Body of pancreas (tissue), 4 donors: Measurements from ENCODE around the gene PGM1. TPM values are rescaled to one million over a fixed set of nuclear protein-coding genes. Genes with fewer than 3 reads are reported as not detected.

Experiments
- ATAC-seq: fragments of 150-250 bp; one replicate; pipeline ENCODE4 v1.9.1; 2016
- DNase-seq, 4 donors: peaks; one replicate each; pipeline ENCODE4 v3.0.0-alpha.2; 2019
- H3K27ac ChIP-seq, 4 donors: fragments of 200-600 bp; sonication (generic); 1 replicate in 3 of 4; 2 replicates in 1 of 4; pipeline versions ENCODE4 v1.5.1 to v1.6.1; 2016 to 2019; ENCODE audit warnings: mild to moderate bottlenecking in 1 of 4, mixed read lengths in 1 of 4, moderate library complexity in 1 of 4
- H3K27me3 ChIP-seq, 2 donors: fragments of 200-600 bp; sonication (generic); one replicate each; pipeline ENCODE4 v1.6.0; 2016; ENCODE audit warnings: mild to moderate bottlenecking in 1 of 2
- H3K36me3 ChIP-seq, 2 donors: fragments of 200-600 bp; sonication (generic); replicated peaks in 1 of 2; 2 replicates each; pipeline ENCODE4 v1.5.1; 2016; ENCODE audit warnings: low read depth in 2 of 2; ENCODE audit not compliant: insufficient read depth in 1 of 2
- H3K4me1 ChIP-seq: fragments of 200-600 bp; sonication (generic); one replicate; pipeline ENCODE4 v1.6.0; 2016
- H3K4me3 ChIP-seq, 2 donors: fragments of 200-600 bp; sonication (generic); 1 replicate in 1 of 2; 2 replicates in 1 of 2; pipeline ENCODE4 v1.5.1; 2016 to 2019
- H3K9me3 ChIP-seq, 3 donors: fragments of 200-600 bp; sonication (generic); 1 replicate in 2 of 3; 2 replicates in 1 of 3; pipeline ENCODE4 v1.5.1; 2016
- POLR2A ChIP-seq, 3 donors: fragments of 450-650 bp; IDR thresholded peaks; one replicate each; pipeline ENCODE4 v1.6.1; 2016; ENCODE audit warnings: antibody characterized with exemption in 3 of 3, mild to moderate bottlenecking in 2 of 3
- WGBS, 2 donors: methylation state at CpG; one replicate each; pipeline ENCODE4 v1.1.5; 2017; 5-methylcytosine and 5-hydroxymethylcytosine counted together
- intact Hi-C: fragments of 100-400 bp; cut with DNase I; formaldehyde crosslinking; loops from one replicate; pipeline ENCODE4 v1.15.1; 2023
- total RNA-seq, 2 donors: library from RNA; depleted of rRNA; stranded (reverse); fragments of >200 nt; gene quantifications; one replicate each; pipeline ENCODE4 v1.1.0, GENCODE V29; 2016
- TF ChIP-seq, protein P1 (sequence below), 7 experiments: fragments of 450-650 bp in 4 of 7; fragments of 200-600 bp in 3 of 7; sonication (generic) in 3 of 7; IDR thresholded peaks; one replicate each; pipeline ENCODE4 v1.5.1; 2016 to 2019; ENCODE audit warnings: antibody characterized with exemption in 7 of 7

The PGM1 gene
- total RNA-seq, 2 donors from 2014 or later, result 68.5 to 123 TPM

DNA sequence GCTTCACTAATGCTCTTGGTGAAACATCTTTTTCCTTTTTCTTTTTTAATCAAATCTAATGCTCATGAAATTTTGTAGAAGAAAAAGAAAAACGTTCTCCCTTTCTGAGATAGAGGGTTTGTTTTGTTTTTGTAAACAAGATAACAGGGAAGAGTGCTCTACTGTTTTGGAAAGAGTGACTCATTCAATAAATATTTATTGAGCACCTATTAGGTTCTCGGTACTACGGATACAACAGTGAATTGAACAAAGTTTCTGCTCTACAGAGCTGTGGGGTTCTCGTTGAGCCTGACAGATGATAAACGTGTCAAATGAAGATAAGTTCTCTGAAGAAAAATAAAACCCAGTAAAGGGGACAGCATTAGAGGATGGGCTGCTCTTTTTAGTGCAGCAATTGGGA, 7.0 kb downstream of the PGM1 start:
- no peak for DNase-seq
- no peak for ATAC-seq
- WGBS, 2 donors, result 21 to 24% methylated on average over 5 of the region's 5 CpGs
- Histone ChIP-seq H3K27ac (no peak overlapping the region), H3K9me3 (no peaks in the 10 kb centered on the region), H3K4me3 (no peak overlapping the region), H3K36me3 (no peaks in the 10 kb centered on the region), H3K27me3 (no peaks in the 10 kb centered on the region), H3K4me1 (peaks cover 29% of the 10 kb centered on the region)
- intact Hi-C loops, result no loop called here
- TF ChIP-seq, protein P1, sequence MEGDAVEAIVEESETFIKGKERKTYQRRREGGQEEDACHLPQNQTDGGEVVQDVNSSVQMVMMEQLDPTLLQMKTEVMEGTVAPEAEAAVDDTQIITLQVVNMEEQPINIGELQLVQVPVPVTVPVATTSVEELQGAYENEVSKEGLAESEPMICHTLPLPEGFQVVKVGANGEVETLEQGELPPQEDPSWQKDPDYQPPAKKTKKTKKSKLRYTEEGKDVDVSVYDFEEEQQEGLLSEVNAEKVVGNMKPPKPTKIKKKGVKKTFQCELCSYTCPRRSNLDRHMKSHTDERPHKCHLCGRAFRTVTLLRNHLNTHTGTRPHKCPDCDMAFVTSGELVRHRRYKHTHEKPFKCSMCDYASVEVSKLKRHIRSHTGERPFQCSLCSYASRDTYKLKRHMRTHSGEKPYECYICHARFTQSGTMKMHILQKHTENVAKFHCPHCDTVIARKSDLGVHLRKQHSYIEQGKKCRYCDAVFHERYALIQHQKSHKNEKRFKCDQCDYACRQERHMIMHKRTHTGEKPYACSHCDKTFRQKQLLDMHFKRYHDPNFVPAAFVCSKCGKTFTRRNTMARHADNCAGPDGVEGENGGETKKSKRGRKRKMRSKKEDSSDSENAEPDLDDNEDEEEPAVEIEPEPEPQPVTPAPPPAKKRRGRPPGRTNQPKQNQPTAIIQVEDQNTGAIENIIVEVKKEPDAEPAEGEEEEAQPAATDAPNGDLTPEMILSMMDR (IDR thresholded peaks at IDR 0.05), result no peak
- TF ChIP-seq POLR2A (IDR thresholded peaks at IDR 0.05), result no peak

GRCh38 chr1:63601061-63601460, 7.8 kb downstream of the PGM1 start:
- no peak for DNase-seq
- TF ChIP-seq POLR2A (IDR thresholded peaks at IDR 0.05), result no peak
- TF ChIP-seq, protein P1 (IDR thresholded peaks at IDR 0.05), result no peak
- H3K36me3 ChIP-seq, result no peaks in the 10 kb centered on the region
- no peak overlapping the region for H3K4me3 ChIP-seq
- WGBS, 2 donors, result 66 to 89% methylated on average over 3 of the region's 3 CpGs
- H3K4me1 ChIP-seq, result peaks cover 22% of the 10 kb centered on the region
- intact Hi-C loops, result no loop called here
- no peaks in the 10 kb centered on the region for H3K27me3 ChIP-seq
- H3K9me3 ChIP-seq, result no peaks in the 10 kb centered on the region
- H3K27ac ChIP-seq, result no peak overlapping the region
- no peak for ATAC-seq

- Histone ChIP-seq H3K27me3 (no peaks in the 10 kb centered on the region), H3K27ac (no peak overlapping the region), H3K36me3 (no peaks in the 10 kb centered on the region), H3K4me1 (peaks cover 19% of the 10 kb centered on the region), H3K9me3 (no peaks in the 10 kb centered on the region), H3K4me3 (no peak overlapping the region)
- no peak for TF ChIP-seq POLR2A (IDR thresholded peaks at IDR 0.05)
- TF ChIP-seq, protein P1 (IDR thresholded peaks at IDR 0.05), result no peak
- no peak for ATAC-seq
- DNase-seq, result no peak
- WGBS, 2 donors, result 84 to 91% methylated on average over 4 of the region's 4 CpGs
- intact Hi-C loops, result no loop called here
Observed at GRCh38 chr1:63601463-63601862, 8.3 kb downstream of the PGM1 start.

DNA sequence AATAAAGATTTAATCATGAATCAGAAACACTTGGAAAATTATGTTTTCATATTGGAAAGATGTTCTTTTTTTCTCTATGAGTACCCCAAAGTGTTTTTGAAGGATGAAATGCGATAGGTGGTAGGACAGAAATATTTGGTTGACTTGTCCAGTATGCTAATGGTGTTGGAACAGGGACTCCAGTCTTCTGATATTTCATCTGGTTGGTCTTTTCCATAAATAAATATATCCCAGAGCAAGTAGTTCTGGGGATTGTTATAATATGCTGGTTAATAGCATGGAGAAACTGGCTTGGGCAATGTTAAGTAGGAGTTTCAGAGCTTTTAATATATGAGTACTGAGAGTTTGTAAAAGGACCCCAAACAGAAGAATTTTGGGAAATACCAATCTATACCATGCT, 8.7 kb downstream of the PGM1 start:
- no peaks in the 10 kb centered on the region for H3K9me3 ChIP-seq
- DNase-seq (no peak), ATAC-seq (no peak)
- no peak overlapping the region for H3K27ac ChIP-seq
- H3K4me1 ChIP-seq, result peaks cover 14% of the 10 kb centered on the region
- 94 to 97% methylated on average over 1 of the region's 1 CpG for WGBS, 2 donors
- intact Hi-C loops, result no loop called here
- TF ChIP-seq, protein P1 (IDR thresholded peaks at IDR 0.05), result no peak
- TF ChIP-seq POLR2A (IDR thresholded peaks at IDR 0.05), result no peak
- no peaks in the 10 kb centered on the region for H3K36me3 ChIP-seq
- H3K4me3 ChIP-seq, result no peak overlapping the region
- H3K27me3 ChIP-seq, result no peaks in the 10 kb centered on the region

DNA sequence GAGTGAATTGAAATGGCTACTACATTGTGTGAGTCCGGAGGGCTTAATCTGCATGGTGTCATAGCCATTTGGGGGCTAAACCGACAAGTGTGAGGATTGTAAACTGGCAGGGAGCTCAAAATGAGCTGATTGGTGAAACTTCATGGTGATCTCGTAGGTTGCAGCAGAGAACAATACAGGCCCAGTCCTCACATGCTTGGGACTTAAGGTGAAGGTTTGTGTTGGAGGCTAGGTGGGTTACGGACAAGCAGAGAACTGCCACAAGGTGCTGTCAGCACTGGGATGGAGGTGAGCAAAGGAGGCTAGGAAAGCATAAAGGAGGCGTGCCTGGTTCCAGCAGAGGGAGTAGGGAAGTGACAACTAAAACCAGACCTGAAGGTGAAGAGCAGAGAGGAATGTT, 9.4 kb downstream of the PGM1 start:
- Histone ChIP-seq H3K4me1 (peaks cover 13% of the 10 kb centered on the region), H3K36me3 (no peaks in the 10 kb centered on the region), H3K27ac (no peak overlapping the region), H3K27me3 (no peaks in the 10 kb centered on the region), H3K9me3 (no peaks in the 10 kb centered on the region), H3K4me3 (no peak overlapping the region)
- no peak for ATAC-seq
- intact Hi-C loops, result no loop called here
- 84% methylated on average over 5 of the region's 5 CpGs for WGBS, 2 donors
- TF ChIP-seq, protein P1 (IDR thresholded peaks at IDR 0.05), result no peak
- TF ChIP-seq POLR2A (IDR thresholded peaks at IDR 0.05), result no peak
- DNase-seq, result no peak
